HUES6 (cell line): ENCODE data around the gene KLHL22.

Experiments used
- H3K27ac ChIP-seq: 2 replicates; pipeline ENCODE4 v1.7.0; 2013; ENCODE audit warnings: low read depth, mild to moderate bottlenecking, low read length, inconsistent platforms
- H3K27me3 ChIP-seq: 2 replicates; pipeline ENCODE4 v1.6.1; 2013; ENCODE audit warnings: low read length; ENCODE audit not compliant: control insufficient read depth, insufficient read depth
- H3K36me3 ChIP-seq: 2 replicates; pipeline ENCODE4 v1.6.1; 2013; ENCODE audit warnings: low read length; ENCODE audit not compliant: control insufficient read depth, insufficient read depth
- H3K4me1 ChIP-seq: 2 replicates; pipeline ENCODE4 v1.6.1; 2013; ENCODE audit warnings: low read length; ENCODE audit not compliant: control insufficient read depth, insufficient read depth
- H3K4me3 ChIP-seq: 2 replicates; pipeline ENCODE4 v1.5.1; 2013; ENCODE audit warnings: low read depth, low read length
- H3K9ac ChIP-seq: one replicate; pipeline ENCODE4 v1.6.1; 2013; ENCODE audit warnings: mild to moderate bottlenecking, low read length
- H3K9me3 ChIP-seq: 2 replicates; pipeline ENCODE4 v1.6.1; 2013; ENCODE audit warnings: low read depth, low read length; ENCODE audit not compliant: control insufficient read depth, insufficient read depth

KLHL22 gene

DNA sequence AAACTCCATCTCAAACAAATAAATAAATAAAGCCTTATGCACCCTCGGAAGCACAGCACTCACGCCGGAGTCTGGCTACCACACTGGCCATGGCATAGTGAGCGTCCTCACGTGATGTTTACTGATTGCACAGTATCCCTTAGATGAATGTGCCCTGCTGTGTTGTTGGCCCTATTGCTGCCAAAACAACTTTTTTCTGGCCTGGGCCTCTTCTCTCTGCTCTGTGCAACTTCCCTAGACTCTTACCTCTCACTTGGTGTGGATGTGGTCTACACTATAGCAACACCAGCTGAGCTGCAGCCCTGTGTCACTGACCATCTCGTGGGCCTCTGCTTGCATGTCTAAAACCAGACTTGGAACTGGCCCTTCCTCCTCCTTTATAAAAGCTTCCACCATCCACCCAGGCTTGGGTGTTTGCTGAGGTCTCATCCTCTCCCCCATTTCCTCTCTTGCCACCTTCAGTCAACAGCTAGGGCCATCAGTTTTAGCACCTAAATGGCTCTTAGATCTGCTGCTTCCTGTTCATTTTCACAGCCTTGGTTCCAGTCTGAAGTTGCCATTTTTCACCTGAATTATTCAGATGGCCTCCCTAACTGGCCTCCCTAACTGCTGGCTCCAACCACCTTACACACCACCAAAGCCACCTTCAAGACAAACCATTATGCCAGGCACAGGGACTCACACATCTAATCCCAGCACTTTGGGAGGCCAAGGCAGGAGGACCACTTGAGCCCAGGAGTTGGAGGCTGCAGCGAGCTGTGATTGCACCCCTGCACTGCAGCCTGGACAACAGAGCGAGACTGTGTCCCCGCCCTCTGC is 92.4 kb downstream of the KLHL22 start:
- Histone ChIP-seq H3K36me3 (peaks cover 71% of the 10 kb centered on the region), H3K9me3 (no peaks in the 10 kb centered on the region), H3K27me3 (no peaks in the 10 kb centered on the region)

DNA sequence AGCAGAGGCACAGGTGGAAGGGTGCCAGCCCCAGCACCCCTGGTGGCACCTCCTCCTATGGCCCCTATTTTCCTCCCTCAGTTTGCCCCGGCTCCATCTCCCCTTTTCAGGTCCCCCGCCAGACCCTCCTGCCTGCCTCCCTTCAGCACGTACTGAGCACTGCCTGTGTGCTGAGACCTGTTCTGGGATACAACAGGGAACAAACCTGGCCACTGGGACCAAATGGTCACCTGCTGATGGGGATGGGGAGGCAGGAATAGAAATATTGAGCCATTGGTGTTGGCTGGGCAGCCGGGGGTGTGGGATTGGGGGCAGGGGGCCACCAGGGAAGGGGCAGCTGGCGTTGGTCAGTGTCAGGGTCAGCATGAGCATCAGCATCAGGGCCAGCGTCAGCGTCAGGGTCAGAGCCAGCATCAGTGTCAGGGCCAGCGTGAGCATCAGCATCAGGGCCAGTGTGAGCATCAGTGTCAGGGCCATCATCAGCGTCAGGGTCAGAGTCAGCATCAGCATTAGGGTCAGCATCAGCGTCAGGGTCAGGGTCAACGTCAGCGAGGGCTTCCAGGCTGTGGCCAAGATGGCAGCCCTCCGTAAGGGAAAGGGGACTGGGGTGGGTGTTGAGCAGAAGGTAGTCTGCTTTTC is 94.1 kb downstream of the KLHL22 start:
- no peaks in the 10 kb centered on the region for H3K27me3 ChIP-seq
- H3K36me3 ChIP-seq = peaks cover 58% of the 10 kb centered on the region
- no peaks in the 10 kb centered on the region for H3K4me1 ChIP-seq
- H3K9ac ChIP-seq = no peak overlapping the region
- no peak overlapping the region for H3K4me3 ChIP-seq
- H3K27ac ChIP-seq = no peak overlapping the region
- H3K9me3 ChIP-seq = no peaks in the 10 kb centered on the region

More for the DNA sequence above, 92.4 kb downstream of the KLHL22 start:
- Histone ChIP-seq H3K4me1 (no peaks in the 10 kb centered on the region), H3K27ac (no peak overlapping the region), H3K9ac (no peak overlapping the region), H3K4me3 (no peak overlapping the region)

DNA sequence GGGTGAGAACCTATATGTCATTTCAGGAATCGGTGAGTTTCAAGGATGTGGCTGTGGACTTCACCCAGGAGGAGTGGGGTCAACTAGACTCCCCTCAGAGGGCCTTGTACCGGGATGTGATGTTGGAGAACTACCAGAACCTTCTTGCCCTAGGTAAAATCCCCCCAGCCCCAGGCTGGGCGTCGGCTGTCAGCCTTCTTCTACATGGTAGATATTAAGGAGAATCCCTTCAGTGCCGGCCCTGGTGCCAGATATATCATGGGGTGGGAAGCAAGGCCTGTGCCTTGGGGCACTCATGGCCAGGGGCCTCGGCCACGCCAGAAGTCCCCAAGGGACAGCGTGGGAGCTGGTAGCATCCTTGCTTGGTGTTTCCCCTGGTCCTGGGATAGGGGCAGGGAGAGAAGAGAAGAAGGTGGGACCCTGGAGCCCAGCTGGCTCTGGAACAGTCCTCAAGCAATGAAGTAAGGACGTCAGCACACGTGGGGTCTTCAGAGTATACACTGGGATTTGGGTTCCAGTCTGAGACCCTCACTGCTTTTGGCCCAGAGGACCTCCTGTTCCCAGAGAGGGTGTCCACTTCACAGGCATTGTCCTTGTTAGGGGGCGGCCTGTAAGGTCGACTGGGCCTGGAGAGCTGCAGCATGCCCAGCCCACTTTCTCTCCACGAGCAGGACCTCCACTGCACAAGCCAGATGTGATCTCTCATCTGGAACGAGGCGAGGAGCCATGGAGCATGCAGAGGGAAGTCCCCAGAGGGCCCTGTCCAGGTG is 94.8 kb downstream of the KLHL22 start:
- H3K9ac ChIP-seq = no peak overlapping the region
- no peak overlapping the region for H3K27ac ChIP-seq
- peaks cover 51% of the 10 kb centered on the region for H3K36me3 ChIP-seq
- H3K4me3 ChIP-seq = no peak overlapping the region
- H3K27me3 ChIP-seq = no peaks in the 10 kb centered on the region
- H3K4me1 ChIP-seq = no peaks in the 10 kb centered on the region
- no peaks in the 10 kb centered on the region for H3K9me3 ChIP-seq

DNA sequence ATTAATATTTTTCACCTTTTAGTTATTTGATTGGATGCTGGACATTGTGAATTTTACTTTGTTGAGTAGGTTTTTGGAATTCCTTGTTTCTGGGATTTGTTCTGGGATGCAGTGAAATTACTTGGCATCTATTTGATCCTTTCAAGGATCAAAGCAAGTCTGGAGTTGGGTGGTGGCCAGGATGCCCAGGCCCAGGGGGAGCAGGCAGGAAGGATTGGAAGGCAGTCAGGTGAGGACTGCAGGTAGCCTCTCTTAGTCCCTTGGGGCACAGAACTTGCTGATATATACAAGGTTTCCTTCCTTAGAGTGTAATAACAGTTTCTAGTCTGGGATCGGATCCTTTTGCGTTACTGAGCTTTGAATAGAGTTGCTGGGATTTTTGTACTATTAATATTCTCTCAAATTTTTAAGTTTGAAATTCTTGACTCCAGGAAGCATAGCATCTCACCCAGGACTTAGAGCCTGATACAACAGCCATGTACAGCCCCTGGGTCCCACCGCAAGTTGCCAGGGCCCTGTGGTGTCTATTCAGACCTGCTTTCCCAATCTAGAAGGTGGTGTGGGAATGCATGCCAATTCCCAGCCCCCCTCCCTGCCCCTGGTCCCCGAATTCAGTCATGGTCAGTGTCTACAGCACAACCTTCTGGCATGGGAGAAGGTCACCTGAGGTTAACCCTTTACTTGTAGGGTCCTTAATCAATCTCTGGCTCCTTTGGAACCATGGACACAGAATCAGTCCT is 95.6 kb downstream of the KLHL22 start:
- Histone ChIP-seq H3K27ac (no peak overlapping the region), H3K9ac (no peak overlapping the region), H3K36me3 (peaks cover 43% of the 10 kb centered on the region), H3K4me3 (no peak overlapping the region), H3K4me1 (peaks cover 6% of the 10 kb centered on the region; the same call in 1 of the 2 replicates), H3K27me3 (no peaks in the 10 kb centered on the region), H3K9me3 (no peaks in the 10 kb centered on the region)

DNA sequence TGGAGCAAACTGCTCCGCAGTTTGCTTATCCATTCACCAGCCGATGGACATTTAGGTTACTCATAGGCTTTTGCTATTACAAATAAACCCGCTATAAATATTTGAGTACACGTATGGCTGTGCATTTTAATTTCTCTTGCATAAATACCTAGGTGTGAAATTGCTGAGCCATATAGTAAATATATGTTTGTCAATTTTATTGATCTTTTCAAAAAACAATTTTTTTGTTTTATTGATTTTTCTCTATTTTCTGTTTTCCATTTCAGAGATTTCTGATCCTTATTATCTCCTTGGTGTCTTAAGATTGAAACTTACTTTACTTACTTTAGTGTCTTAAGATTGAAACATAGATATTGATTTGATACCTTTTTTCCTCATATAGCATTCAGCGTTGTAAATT is 97.2 kb downstream of the KLHL22 start:
- Histone ChIP-seq H3K9ac (no peak overlapping the region), H3K27ac (no peak overlapping the region), H3K9me3 (no peaks in the 10 kb centered on the region), H3K4me1 (peaks cover 11% of the 10 kb centered on the region; the same call in 1 of the 2 replicates), H3K27me3 (no peaks in the 10 kb centered on the region), H3K4me3 (no peak overlapping the region), H3K36me3 (peaks cover 28% of the 10 kb centered on the region)

DNA sequence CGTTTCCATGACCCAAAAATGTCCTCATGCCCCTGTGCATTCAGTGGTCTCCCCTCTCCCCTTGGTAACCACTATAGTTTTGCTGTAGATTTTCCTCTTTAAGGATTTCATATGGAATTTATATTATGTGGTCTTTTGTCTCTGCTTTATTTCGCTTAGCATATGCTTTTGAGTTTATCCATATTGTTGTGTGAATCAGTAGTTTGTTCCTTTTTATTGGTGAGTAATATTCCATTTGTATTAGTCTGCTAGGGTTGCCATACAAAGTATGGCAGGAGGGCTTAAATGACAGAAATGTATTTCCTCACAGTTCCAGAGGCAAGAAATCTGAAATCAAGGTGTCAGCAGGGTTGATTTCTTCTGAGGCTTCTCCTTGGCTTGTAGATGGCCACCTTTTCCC is 98.1 kb downstream of the KLHL22 start:
- Histone ChIP-seq H3K36me3 (peaks cover 21% of the 10 kb centered on the region), H3K27ac (no peak overlapping the region), H3K4me1 (peaks cover 14% of the 10 kb centered on the region; the same call in 1 of the 2 replicates)

DNA sequence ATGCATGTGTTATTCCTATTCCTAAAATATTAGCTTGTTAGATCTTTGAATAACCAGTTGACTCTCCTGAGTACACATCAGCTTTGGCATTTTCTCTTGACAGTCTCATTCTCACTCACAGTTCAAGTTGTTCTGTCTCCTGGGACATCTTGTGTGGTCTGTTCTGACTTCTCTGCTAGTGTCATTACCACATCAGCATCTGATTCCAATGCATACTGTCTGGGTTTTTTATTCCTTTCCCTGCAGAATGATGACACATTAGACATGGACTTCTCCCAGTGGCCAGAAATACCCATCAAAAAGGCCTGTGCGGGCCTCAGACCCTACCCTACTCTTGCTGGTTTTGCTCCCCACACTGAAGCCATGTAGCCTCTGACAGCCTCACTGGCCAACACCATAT is 99.0 kb downstream of the KLHL22 start:
- Histone ChIP-seq H3K9ac (no peak overlapping the region), H3K27ac (no peak overlapping the region), H3K4me3 (no peak overlapping the region)

More for the DNA sequence above, 98.1 kb downstream of the KLHL22 start:
- no peak overlapping the region for H3K4me3 ChIP-seq
- no peaks in the 10 kb centered on the region for H3K27me3 ChIP-seq
- H3K9ac ChIP-seq = no peak overlapping the region
- H3K9me3 ChIP-seq = peaks cover 5% of the 10 kb centered on the region; the same call in 1 of the 2 replicates

DNA sequence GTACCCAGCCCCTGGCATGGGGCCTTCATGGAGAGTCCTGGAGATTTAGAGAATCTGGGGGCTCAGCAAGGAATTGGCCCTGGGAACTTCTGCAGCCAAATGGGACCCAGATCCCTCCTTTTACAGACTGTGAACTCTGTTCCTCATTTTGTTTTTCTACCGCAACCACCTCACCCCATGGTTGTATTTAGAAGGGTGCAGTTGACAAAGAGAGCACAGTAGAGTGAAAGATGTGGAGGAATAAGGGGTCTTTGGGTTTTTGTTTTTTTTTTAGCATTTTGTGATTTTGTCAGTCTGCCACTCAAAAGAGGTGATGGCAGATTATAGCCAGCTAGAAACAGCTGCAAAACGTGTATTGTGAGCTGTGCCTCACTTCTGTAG is 99.7 kb downstream of the KLHL22 start:
- no peak overlapping the region; the same call in 1 of the 2 replicates for H3K4me3 ChIP-seq
- H3K9ac ChIP-seq = no peak overlapping the region
- H3K9me3 ChIP-seq = peaks cover 5% of the 10 kb centered on the region; the same call in 1 of the 2 replicates
- peaks cover 14% of the 10 kb centered on the region; the same call in 1 of the 2 replicates for H3K4me1 ChIP-seq
- no peak overlapping the region for H3K27ac ChIP-seq
- peaks cover 7% of the 10 kb centered on the region; the same call in 1 of the 2 replicates for H3K36me3 ChIP-seq
- no peaks in the 10 kb centered on the region for H3K27me3 ChIP-seq

More for the DNA sequence above, 99.0 kb downstream of the KLHL22 start:
- Histone ChIP-seq H3K9me3 (peaks cover 5% of the 10 kb centered on the region; the same call in 1 of the 2 replicates), H3K4me1 (peaks cover 14% of the 10 kb centered on the region; the same call in 1 of the 2 replicates), H3K36me3 (peaks cover 14% of the 10 kb centered on the region), H3K27me3 (no peaks in the 10 kb centered on the region)

DNA sequence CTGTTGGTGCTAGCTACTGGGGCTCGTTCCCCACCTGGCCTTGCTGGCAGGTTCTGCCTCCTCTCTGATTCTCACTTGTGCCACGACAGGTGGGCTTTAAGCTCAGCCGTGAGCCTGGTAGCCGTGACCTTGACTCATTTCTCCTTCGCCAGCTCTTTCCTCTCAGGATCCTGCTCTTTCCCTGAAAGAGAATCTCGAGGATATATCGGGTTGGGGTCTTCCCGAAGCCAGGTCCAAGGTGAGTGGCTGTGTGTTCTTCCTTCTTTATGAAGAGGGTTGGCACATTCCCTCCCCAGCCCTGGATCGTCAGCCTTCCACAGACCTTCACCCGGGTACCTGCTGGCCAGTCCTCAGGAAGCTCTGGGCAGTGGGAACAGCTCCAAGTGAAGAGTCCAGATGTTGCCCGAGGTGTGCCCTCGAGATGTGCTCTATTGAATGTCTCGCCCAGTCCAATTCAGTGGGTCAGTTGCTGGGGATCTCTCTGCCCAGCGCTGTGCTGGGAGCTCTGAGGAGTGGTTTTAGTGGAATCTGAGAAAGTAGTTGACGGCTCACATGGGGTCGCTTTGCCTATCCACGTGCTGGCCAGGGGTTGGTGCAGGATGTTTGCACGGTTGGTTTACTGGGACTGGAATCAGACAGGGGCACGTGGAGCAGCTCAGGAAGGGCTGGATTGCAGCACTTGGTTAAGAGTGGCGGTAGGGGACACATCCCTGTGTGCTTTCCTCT is 100.3 kb downstream of the KLHL22 start:
- Histone ChIP-seq H3K9ac (no peak overlapping the region), H3K27me3 (no peaks in the 10 kb centered on the region), H3K36me3 (peaks cover 2% of the 10 kb centered on the region; the same call in 1 of the 2 replicates), H3K4me1 (peaks cover 14% of the 10 kb centered on the region; the same call in 1 of the 2 replicates), H3K27ac (no peak overlapping the region), H3K4me3 (peak overlapping the region; percentile 83), H3K9me3 (peaks cover 5% of the 10 kb centered on the region; the same call in 1 of the 2 replicates)
